ENCODE data around the gene C20orf204.

Gene C20orf204

GRCh38 chr20:64072498-64073063 lies 36.6 kb downstream of the C20orf204 start:
- no peak for DNase-seq

GRCh38 chr20:64073476-64074183 lies 37.6 kb downstream of the C20orf204 start:
- DNase-seq = no peak

GRCh38 chr20:64074184-64074789 lies 38.3 kb downstream of the C20orf204 start:
- no peak for DNase-seq

- no peak for DNase-seq
Observed at GRCh38 chr20:64074963-64075362, 39.0 kb downstream of the C20orf204 start.

DNA sequence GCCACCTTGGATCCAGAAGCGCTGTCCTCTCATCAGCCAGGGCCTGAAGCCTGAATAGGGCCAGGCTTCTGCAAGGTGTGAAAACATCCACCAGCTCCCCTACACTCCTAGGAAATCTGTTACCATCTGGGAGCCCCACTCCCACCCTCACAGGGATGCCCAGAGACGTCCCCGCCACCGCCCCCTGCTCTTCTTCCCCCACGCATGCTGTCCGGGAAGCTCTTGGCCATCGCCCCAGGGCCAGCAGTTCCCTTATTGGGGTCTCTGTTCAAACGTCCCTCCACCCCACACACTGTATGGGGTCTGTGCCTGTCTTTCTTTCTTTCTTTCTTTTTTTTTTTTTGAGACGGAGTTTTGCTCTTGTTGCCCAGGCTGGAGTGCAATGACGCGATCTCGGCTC lies 39.6 kb downstream of the C20orf204 start:
- no peak for DNase-seq

- no peak for DNase-seq
Observed at GRCh38 chr20:64076061-64076997, 40.3 kb downstream of the C20orf204 start.

GRCh38 chr20:64077094-64077493 lies 41.1 kb downstream of the C20orf204 start:
- DNase-seq = peak; percentile 77

DNA sequence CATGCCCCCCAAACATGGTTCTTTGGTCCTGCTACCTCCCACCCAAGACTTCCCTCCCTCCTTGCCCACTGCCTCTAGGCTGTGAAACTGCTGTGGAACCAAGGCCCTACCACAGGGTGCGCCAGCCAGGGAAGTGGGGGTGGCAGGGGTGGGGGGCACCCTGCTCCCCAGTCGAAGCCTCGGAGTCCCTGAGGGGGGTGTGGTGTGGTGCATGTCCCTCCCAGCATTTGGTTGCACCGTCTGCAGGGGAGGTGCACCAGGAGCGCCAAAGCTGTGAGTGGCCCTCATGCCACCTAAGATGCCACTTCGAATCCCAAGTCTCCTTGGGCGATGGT lies 41.5 kb downstream of the C20orf204 start:
- DNase-seq = no peak

- DNase-seq = peak; percentile 78
Observed at GRCh38 chr20:64077876-64078551, 42.0 kb downstream of the C20orf204 start.

GRCh38 chr20:64078934-64079272 lies 42.9 kb downstream of the C20orf204 start:
- DNase-seq = no peak

DNA sequence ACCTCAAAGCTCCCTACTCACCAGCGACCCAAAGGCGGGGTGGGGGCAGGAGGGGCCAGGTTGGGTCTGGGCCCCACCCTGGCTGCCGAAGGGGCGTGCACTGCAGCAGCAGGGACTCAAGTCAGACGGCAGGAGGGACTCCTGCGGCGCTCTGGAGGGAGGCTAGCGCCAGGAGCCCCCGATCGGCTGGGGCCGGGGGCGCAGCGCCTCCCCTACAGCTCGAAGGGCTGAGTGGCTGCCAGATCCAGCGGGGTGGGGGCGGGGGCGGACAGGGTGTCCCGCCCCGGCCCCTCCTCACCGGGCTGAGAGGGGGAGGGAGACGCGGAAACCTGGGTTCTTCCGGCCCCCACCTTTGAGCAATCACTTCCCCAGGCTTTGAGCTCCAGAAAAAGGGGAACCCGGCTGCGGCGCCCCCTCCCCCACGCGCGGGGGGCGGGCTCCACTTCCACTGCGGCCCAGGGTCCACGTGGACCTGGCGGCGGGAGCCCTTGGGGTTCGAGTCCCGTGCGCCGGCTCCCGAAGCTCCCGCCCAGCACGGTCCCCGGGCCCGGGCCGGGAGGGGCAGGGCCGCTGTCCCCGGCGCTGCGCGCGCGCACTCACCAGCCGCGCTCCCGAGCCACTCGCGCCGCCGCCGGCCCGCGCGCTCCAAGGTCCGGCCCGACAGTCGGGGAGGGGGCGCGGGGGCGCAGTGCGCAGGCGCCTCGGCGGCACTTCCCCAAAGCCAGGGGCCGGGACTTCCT lies 43.5 kb downstream of the C20orf204 start, which contains the start of gene RGS19:
Gene RGS19, minus strand, starts transcription at position 246 of the 740 bp plus-strand sequence. CDS start 2,632 bp downstream, outside the sequence.
- peak; percentile 86 for DNase-seq

GRCh38 chr20:64080013-64080812 lies 44.2 kb downstream of the C20orf204 start, which contains the start of gene OPRL1:
Gene OPRL1, plus strand, starts transcription at chr20:64080082. Its CDS starts 12,639 bp downstream, at chr20:64092721.
- no peak for DNase-seq

- no peak for DNase-seq
Observed at GRCh38 chr20:64080813-64081623, 45.0 kb downstream of the C20orf204 start.

GRCh38 chr20:64081624-64081964 lies 45.6 kb downstream of the C20orf204 start:
- no peak for DNase-seq

DNA sequence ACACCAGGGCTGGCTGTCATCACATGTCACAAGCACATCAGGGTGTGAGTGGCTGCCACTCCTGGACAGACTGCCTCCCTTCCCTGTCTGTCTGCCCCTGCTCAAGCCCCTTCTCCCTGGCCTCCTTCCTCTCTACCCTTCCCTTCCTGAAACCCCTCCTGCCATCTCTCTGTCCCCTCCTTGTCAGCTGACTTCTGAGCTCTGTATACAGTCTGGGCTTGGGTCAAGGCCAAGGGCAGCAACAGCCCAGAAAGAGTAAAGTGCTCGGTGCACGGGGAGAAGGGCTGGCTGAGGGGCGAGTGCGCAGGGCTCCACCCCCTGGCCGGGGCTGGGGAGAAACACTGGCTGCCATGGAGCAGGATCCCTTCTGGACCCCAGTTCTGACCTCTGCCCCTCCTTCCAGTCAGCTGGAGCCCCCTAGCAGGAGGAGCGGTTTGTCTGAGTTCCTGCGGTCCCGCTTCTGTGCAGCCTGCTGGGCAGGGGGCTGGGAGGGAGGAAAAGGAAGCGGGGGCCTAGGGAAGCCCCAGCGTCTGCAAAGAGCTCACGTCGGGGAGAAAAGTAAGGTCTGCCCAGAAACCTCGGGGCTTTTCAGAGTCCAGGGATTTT lies 46.2 kb downstream of the C20orf204 start:
- no peak for DNase-seq

GRCh38 chr20:64082820-64083377 lies 46.9 kb downstream of the C20orf204 start:
- DNase-seq = no peak

GRCh38 chr20:64083378-64083803 lies 47.4 kb downstream of the C20orf204 start:
- DNase-seq = peak; percentile 80

DNA sequence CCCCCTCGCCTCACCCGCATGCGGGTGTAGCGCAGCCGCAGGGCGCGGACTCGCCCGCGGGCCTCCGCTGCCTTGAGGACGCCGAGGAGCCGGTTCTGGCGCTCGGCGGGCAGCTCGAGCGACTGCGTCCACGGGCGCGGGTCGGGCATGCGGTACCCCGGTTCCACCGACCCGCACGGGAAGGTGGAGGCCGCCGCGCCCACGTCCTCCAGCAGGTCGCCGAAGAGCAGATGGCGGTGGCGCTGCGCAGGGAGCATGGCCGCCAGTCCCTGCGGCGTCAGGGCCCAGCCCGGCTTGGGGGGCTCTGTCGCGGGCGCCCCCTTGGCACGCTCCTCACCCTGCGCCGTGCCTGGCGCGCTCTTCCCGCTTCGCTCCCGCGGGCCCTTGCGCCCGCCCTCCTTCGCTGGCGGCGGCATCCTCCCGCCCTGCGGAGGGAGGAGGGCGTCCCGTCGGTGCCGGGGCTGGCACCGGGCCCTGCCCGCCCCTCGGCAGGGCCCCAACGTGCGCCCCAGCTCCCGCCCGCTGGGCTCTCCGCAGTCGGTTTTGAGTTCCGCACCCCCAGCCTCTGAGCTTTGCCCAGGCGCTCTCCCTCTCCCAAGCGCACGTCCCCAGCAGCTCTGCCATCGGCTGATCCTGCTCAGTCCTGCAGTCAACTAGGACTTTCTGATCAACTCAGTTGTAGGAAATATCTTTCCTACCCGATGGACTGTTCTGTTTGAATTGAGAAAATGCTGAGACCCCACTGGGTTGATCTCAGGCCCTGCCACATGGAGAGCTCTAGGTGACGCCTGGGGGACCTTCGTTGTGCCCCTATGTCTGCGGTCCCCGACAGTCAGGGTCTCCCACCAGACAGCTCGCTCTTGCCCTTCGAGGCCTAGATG lies 48.1 kb downstream of the C20orf204 start, which contains the start of gene LKAAEAR1:
Gene LKAAEAR1, minus strand, starts transcription at position 595 of the 881 bp plus-strand sequence. Its CDS starts 179 bp downstream, at position 416.
- no peak for DNase-seq

Measured in activated CD4-positive, alpha-beta T cell treated with anti-CD3 and anti-CD28 coated beads, Interleukin-10, Interleukin-2, amounts not matched to agents 100 ng/mL and 50 ng/mL, durations not matched to agents 16 hours and 8 hours (primary cell).